Dermis blood vessel endothelial cell (primary cell): ENCODE measurements around the gene CHEK1. TPM values are rescaled to one million over a fixed set of nuclear protein-coding genes. Genes with fewer than 3 reads are reported as not detected.

Experiments used
- DNase-seq: peaks from one replicate; pipeline ENCODE4 v3.0.0; 2010
- total RNA-seq: library from RNA; depleted of rRNA; stranded (reverse); fragments of >200 nt; gene quantifications from 2 replicates; pipeline ENCODE4 v1.2.3, GENCODE V29; 2014

CHEK1 gene
- total RNA-seq, 1 donor from 2014 or later: 20.1 TPM

DNA sequence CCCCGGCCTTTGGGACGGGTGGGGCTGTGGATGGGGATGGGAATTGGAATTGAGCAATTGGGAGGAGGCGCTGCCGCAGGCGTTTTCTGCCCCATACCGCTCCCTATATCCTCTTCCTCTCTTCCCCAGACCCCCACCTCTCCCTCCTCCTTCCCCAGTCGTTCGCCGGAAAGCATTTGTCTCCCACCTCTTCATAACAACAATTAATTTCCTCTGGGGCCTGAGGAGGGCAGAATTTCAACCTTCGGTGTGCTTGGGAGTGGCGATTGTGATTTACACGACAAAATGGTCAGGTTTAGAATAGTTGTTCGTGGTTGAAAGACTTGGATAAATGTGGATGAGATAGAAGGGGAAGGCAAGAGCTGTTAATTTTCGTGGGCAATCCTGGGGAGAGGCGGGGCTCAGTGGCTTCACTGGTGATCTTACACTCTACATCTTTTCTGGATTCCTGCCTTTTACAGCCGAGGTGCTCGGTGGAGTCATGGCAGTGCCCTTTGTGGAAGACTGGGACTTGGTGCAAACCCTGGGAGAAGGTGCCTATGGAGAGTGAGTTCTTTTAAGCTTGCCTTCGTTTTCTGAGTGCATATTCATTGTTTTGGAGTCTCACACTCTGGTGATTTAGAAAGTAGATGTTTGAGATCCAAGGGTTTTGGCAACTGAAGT, 1.5 kb downstream of the CHEK1 start:
- DNase-seq: peak; percentile 69

DNA sequence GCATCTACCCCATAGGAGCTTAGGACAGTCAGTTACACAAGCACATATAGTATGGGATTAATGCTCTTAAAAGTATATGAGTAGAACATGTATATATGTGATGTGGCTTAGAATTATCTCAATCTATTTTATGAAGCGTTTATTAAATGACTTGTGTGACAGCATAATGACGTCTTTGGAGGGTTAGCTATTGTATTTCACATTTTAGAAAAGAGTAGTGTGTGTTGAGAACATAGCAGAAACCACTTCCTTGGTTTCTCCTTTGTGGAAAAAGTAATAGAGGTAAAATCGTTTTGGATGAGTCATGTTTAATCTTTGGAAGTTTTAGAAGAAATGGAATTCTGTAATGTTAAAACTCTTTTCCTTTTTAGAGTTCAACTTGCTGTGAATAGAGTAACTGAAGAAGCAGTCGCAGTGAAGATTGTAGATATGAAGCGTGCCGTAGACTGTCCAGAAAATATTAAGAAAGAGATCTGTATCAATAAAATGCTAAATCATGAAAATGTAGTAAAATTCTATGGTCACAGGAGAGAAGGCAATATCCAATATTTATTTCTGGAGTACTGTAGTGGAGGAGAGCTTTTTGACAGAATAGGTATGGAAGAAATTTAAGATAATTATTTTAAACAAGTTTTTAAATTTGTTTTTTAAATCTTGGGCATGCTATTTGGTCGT, 2.4 kb downstream of the CHEK1 start:
- DNase-seq: peak; percentile 28

DNA sequence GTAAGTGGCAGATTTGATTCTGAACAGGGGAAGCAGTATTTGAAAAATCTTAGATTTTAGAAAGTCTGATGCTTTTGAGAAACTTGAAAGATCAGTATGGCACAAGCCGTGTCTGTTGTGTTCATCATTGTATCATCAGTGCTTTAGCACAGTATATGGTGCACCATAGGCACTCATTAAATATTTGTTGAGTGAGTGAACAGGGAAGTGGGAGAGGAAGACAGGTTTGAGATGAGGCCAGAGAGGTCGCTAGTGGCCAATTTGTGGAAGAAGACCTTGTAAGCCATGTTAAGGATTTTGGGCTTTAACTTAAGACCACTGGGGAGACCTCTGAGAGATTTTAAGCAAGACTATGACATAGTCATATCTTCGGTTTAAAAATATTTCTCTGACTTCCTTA, 12.9 kb downstream of the CHEK1 start:
- no peak for DNase-seq

DNA sequence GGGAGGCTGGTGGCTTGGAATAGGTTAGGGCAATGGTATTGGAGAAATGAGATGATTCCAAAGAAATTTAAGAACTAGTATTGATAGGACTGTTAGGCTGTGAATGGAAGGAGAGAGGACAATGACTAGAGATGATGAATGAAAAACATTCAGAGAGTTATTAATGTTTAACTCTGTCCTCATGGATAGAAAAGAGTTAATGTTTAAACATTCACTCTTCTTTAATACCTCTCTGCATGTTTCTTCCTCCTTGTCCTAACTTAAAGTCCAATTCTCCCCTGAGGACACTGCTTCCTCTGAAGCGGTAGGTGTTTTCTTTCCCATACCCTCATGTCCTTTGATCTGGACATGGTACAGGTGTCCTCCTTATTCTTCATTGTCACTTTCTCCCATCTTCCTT, 13.4 kb downstream of the CHEK1 start:
- no peak for DNase-seq

DNA sequence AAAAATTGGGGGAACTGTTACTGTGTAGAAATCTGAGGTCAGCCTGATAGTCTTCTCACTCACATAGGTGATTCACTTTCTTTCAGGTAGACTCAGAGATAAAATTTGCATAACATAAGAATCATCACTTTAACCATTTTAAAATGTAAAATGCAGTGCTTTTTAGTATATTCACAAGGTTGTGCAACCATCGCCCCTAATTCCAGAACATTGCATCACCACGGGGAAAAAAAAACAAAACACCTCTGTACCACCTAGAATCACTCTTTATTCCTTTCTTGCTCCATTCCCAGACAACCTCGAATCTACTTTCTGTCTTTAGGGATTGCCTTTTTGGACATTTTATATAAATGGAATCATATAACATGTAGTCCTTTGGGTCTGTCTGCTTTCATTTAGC, 20.9 kb downstream of the CHEK1 start:
- DNase-seq: no peak

DNA sequence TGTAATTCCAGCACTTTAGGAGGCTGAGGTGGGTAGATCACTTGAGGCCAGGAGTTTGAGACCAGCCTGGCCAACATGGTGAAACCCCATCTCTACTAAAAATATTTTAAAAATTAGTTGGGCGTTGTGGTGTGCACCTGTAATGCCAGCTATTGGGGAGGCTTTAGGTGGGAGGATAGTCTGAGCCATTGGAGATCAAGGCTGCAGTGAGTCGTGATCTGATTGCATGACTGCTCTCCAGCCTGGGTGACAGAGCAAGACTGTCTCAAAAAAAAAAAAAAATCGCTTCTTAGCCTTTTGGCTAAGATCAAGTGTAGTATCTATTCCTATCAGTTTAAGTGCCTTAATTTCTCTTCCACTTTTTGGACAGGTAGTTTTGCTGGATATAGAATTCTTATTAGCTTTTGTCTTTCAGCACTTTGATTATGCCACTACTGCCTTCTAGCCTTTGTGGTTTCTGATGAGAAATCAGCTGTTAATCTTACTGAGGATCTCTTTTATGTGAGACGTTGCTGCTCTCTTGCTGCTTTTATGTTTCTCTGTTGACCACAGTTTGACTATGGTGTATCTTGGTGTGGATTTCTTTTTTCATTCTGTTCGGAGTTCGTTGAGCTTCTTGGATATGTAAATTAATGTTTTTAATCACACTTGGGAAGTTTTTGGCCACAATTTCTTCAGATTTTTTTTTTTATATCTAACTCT, 24.7 kb downstream of the CHEK1 start:
- DNase-seq: no peak

DNA sequence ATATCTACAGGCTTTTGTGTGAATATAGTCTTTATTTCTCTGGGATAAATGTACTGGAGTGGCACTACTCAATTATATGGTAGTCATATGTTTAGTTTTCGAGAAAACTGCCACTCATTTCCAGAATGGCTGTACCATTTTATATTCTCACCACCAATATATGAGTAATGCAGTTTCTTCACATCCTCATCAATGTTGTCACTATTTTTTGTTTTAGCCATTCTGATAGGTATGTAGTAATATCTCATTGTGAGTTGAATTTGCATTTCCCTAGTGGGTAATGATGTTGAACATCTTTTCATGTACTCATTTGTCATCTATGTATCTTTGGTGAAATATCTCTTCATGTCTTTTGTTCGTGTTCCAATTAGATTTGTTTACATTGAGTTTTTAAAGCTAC, 37.7 kb downstream of the CHEK1 start:
- no peak for DNase-seq

DNA sequence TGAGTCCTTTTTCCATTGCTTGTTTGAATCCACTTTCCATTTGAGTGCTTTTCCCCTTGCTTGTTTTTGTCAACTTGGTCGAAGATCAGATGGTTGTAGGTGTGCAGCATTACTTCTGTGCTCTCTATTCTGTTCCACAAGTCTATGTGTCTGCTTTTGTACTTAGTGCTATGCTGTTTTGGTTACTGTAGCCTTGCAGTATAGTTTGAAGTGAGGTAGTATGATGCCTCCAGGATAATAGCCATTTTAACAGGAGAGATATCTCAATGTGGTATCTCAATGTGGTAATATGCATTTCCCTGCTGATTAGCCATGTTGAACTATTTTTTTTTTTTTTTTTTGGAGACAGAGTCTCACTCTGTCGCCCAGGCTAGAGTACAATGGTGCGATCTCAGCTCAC, 38.9 kb downstream of the CHEK1 start:
- DNase-seq: no peak

DNA sequence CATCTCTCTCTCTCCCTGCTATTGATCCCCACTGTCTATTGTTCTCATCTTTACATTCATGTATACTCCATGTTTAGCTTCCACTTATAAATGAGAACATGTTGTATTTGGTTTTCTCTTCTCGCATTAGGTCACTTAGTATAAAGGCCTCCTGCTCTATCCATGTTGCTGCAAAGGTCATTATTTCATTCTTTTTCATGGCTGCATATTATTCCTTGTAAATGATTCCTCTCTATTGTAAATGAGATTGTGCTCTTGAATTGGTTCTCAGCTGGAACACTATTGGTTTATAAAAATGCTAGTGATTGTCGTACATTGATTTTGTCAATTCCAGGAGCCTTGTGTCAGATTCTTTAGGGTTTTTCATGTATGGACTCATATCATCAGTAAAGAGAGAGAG, 42.2 kb downstream of the CHEK1 start:
- no peak for DNase-seq

DNA sequence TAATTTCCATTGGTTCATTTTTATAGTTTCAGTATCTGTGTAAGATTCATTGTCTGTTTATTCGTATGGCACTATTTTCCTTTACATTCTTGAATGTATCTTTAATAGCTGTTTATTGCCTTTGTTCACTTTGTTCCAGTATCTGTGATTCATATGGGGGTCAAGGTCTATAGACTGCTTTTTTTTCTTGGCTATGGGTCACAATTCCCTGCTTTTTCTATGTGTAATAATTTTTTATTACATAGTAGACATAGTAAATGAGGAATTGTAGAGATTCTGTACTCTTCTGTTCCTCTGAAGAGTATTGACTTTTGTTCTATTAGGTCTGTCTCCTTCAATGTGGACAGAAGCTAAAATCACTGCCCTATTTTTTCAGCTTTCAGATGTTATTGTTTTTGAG, 45.2 kb downstream of the CHEK1 start:
- peak; percentile 25 for DNase-seq

DNA sequence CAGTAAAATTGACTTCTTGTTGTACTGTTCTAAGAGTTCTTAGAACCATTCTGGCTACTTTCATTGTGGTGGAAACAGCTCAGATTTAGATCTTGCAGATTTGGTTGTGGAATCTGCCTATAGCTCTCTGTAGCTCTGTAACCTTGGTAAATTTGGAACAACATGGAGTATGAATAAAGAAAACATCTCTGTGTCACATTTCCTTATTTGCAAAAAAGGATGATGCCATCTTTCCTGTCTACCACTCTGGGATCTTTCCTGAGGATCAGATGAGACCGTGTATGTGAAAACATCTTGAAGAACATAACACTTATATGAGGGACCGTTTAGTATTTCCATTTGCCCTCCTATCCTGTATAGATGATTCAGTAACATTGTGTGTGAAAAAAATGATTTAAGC, 46.6 kb downstream of the CHEK1 start:
- peak; percentile 68 for DNase-seq

DNA sequence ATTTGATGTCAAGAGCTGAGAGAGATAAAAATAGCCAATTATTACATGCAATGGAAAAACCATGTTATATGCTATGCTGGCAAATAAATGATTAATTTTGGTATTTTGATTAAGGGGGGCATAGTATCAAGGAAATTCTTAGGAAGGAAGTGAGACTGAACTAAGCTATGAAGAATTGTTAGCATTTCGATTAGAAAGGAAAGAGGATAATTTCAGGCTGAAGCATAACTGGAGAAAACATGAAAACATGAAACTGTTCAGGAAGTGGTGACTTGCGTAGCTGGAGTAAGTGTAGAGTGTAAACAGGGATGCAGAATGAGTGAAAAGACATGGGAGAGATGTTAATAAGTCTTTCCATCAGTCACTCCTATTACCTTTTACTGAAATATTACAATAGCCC, 49.2 kb downstream of the CHEK1 start:
- DNase-seq: peak; percentile 63

DNA sequence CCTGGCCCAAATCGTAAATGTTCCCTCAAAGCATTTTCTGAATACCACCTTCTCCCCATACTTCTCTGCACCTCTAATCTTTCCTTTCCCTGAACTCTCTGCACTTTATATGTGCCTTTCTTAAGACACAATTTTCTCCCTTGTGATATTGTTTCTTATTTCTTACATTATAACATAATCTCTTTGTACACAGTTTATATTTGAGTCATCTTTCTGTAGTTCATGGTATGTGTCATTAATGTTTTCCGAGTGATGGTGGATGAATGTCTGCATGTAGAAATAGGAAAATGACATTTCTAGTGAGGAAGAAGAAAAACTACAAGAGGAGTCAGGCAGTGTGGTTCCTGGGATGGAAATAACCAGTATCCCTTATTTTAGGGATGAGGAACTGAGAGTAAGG, 50.2 kb downstream of the CHEK1 start:
- no peak for DNase-seq

DNA sequence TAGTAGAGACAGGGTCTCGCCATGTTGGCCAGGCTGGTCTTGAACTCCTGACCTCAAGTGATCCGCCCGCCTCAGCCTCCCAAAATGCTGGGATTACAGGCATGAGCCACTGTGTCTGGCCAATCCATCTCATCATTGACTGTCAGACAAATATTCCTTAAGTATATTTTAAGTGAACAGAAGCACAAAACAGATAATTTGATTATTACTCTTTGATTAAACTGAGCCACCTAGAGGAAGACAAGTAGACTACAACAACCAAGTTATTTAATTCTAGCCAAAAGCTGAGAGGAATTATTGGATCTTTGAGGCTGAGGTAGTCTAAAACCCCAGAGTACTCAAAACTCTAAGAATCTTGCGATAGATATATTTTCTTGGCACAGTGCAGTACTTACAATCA, 54.4 kb downstream of the CHEK1 start:
- DNase-seq: peak; percentile 24

DNA sequence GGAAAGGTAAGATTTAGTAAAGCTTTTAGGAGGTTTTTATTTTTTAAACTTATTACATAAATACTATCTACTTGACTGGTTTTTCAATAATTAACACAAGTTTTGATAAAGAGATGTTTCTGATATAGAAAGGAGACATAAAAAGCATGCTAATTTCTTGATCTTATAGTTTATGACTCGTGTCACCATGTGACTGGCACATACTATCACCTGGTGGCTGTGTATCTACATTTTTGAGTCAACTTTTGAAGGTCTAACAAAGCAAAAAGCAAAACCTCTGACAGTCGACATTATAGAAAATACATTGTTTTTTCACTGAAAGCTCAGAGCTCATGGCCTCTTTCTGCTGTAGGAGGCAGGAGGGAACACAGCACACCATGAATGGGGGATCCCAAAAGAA, 54.9 kb downstream of the CHEK1 start:
- DNase-seq: no peak

DNA sequence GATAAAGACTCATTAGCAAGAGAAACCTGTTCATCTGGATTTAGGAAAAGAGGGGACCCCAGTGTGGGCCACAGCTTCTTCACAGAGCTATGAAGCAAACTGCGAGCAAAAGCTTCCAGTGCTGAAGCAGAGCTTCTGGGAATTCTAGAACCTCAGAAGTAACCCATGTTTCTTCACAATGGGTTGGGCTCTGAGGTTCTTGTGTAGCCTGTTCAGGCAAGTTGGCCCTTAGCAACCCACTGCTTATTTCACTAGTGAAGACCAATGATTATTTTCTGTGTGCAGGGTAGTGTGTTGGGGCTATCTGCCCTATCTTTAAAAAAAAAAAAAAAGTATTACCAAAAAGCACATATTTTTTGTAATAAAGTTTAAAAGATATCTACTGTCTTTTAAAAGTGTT, 55.8 kb downstream of the CHEK1 start, which contains the start of gene ACRV1:
Gene ACRV1, minus strand, starts transcription at position 101 of the 400 bp plus-strand sequence. Its CDS starts 67 bp downstream, at position 34.
- no peak for DNase-seq

DNA sequence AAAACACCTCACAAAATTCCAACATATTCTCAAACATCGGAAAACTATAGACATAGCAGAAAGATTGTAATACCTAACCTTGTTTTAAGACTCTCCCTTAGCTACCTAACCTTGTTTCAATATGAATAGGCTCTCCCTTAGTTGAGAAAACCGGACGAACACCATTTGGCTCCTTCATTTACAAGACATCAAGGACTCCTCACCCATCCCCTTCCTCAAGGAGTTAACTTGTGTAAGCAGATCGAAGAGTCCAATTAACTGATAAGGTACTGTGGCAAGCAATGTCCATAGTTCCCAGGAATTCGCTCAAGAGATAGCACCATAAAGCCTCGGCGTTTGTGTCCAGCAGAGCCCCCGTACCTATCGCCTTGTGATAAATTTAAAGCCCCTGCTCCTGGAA, 60.3 kb downstream of the CHEK1 start:
- no peak for DNase-seq

DNA sequence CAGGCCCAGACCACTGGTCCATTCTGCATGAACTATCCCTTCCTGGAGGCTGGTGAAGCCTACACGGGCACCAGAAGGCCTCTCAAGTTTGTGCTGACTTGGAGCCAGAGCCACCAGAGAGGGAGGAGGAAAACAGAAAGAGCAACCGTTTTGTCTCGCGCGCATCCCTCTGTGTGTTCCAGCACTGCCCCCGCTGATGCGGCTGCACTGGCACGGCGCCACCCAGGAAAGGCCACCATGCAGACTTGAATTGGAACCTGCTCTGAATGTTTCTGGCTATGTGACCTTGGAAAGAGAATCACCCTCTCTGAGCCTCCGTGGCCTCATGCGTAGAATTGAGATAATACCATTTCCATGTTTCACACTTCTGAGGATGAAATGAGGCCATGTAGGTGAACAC, 63.1 kb downstream of the CHEK1 start:
- DNase-seq: no peak

DNA sequence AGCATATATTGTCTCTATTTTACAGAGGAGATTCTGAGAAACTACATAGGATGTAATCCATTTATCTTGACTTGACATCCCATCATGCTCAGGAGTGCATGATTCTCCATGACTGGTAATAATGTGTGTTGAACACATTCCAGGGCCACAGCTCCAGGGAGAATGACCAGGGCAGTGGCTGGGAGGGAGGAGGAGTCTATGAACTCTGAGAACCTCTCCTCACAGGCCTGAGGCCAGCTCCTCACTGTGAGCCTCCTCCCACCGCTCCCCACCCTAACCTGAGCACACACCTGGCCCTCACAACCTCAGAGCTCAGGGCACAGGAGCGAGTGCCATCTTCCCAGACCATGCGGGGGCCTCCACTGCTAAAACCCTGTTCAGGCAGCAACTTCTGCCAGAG, 63.7 kb downstream of the CHEK1 start:
- no peak for DNase-seq

DNA sequence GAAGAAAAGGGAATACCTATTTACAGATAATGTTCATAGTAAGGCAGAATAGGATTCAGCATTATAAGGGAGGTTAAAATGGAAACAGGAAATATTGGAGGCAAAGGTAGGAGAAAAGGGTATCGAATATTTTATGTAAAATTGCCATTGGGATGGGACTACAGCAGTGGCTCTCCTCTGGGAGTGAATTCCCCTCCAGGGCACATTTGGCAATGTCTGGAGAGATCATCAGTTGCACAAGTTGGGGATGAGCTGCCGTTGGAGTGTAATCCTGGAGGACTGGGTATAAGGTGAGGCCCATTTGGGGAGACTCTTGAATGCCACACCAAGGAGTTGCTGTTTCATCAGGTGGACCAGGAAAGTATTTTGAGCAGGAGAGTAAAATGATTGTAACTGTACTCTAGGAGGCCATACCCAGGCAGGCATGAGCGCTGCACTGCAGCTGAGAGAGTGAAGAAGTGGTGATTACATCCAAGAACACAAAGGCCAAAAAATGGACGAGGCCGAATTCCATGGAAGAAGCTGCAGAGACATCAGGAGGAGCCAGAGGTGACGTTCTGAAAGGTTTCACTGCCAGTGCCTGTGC, 64.4 kb downstream of the CHEK1 start:
- no peak for DNase-seq

DNA sequence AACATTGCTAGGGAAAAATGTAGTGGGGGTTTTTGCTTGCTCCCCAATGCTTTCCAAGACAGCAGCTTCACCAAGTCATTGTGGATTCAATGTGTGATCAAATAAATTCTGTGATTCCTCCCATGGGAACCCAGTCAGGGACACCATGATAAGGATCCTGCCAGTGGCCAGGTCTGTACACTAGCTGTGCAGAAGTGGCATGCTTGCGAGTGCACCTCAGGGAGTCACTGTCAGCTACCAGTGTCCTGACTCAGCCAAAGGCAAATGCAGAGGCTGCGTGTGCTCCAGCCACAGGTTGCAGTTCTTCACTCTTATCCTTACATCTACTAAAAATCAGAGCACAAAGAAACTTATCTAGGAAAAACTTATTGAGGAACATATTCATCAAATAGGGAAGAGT, 65.0 kb downstream of the CHEK1 start:
- no peak for DNase-seq

DNA sequence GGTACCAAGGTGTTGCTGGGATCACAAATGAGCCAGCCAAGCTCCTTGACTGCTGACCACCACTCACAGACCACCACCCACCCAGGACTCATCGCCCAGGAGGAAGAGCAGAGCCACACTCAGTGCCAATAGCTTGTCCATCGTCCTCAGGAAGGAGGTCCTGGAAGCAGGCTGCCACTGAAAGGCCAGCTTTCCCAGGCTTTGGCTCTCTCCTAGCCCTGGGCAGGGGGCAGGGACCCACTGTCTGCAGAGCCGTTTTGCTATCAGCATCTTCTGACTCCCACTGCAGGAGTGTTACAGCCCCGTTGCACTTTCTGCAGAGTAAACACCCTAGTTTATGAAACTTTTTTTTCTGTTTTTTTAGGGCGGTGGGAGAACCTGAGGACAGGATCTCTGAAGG, 67.9 kb downstream of the CHEK1 start:
- DNase-seq: no peak

DNA sequence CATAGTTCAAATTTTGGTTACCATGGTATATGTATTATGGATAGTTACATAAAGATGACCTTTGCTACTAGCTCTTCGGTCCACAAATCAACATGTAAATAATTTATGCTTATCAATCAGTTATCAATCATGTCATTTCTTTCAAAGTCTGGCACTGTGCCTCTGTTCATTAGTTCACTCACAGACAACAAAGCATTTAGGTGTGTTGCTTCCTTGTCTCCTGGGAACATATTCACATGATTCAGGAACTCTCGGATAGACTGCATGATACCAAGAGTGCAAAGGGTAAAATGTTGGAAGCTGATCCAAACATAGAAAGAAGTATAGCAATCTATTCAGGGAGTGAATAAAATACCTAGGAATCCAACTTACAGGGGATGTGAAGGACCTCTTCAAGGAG, 70.0 kb downstream of the CHEK1 start:
- DNase-seq: no peak
